Dedifferentiated amniotic fluid mesenchymal stem cell (primary cell): ENCODE results near the gene PRSS57.
"Not testable (repeated sequence)": the region's sequence is repeated elsewhere in the genome, so short reads cannot be mapped to it uniquely, and the experiment has no call there.

Experiments
- DNase-seq: peaks from one replicate; pipeline ENCODE4 v3.0.0-alpha.2; 2016; ENCODE audit errors: extremely low spot score

Gene PRSS57

GRCh38 chr19:674282-675151 lies 20.7 kb downstream of the PRSS57 start:
- no peak for DNase-seq

GRCh38 chr19:670609-671075 lies 24.6 kb downstream of the PRSS57 start:
- no peak for DNase-seq

GRCh38 chr19:668675-669434 lies 26.4 kb downstream of the PRSS57 start:
- DNase-seq = not testable (repeated sequence)

- not testable (repeated sequence) for DNase-seq
Observed at GRCh38 chr19:666985-667573, 28.2 kb downstream of the PRSS57 start.

- DNase-seq = peak; percentile 78
Observed at GRCh38 chr19:664913-665443, 30.3 kb downstream of the PRSS57 start.

- DNase-seq = no peak
Observed at GRCh38 chr19:663682-664117, 31.6 kb downstream of the PRSS57 start.

GRCh38 chr19:662962-663681 lies 32.1 kb downstream of the PRSS57 start, which contains the start of gene RNF126:
TSS of gene RNF126 (minus strand) at chr19:663214. CDS start at chr19:663121, 93 bp downstream.
- DNase-seq = peak; percentile 84

GRCh38 chr19:662207-662961 lies 32.9 kb downstream of the PRSS57 start:
- DNase-seq = no peak

- no peak for DNase-seq
Observed at GRCh38 chr19:661427-662196, 33.6 kb downstream of the PRSS57 start.

- DNase-seq = no peak
Observed at GRCh38 chr19:660793-661426, 34.3 kb downstream of the PRSS57 start.

- no peak for DNase-seq
Observed at GRCh38 chr19:658916-659839, 36.1 kb downstream of the PRSS57 start.

GRCh38 chr19:658059-658839 lies 37.0 kb downstream of the PRSS57 start:
- DNase-seq = no peak

GRCh38 chr19:657611-658010 lies 37.6 kb downstream of the PRSS57 start:
- DNase-seq = no peak

GRCh38 chr19:656751-657559 lies 38.3 kb downstream of the PRSS57 start:
- DNase-seq = no peak

GRCh38 chr19:655691-656090 lies 39.6 kb downstream of the PRSS57 start:
- no peak for DNase-seq

GRCh38 chr19:653425-653824 lies 41.8 kb downstream of the PRSS57 start:
- DNase-seq = no peak
